ENCODE results near the gene CCDC190. TPM values are rescaled to one million over a fixed set of nuclear protein-coding genes. Genes with fewer than 3 reads are reported as not detected.

Gene CCDC190
- total and polyA plus RNA-seq, 9 of the 15 experiments (the other 6 are each of a cell fraction or from before 2014, with no cell fraction given): not detected

- no peak for TF ChIP-seq ATF3 (IDR thresholded peaks at IDR 0.05)
- no peak for TF ChIP-seq ATF3 (CRISPR knock-in tag; conservative IDR thresholded peaks at IDR 0.05)
- no peak for TF ChIP-seq ZBTB7A (IDR thresholded peaks at IDR 0.05; ENCODE audit: borderline replicate concordance, control insufficient read depth, low read depth, low read length)
- no peak for TF ChIP-seq SMC3 (conservative IDR thresholded peaks at IDR 0.05; ENCODE audit: insufficient read depth, low read depth, low read length)
- no peak for TF ChIP-seq STAG1 (CRISPR knock-in tag; IDR thresholded peaks at IDR 0.05; ENCODE audit: borderline replicate concordance)
Measured at GRCh38 chr1:162904023-162904422, 43.0 kb upstream of the CCDC190 start (continued).

GRCh38 chr1:162903246-162903645, 42.3 kb upstream of the CCDC190 start:
- Histone ChIP-seq H3K9me3 (replicated peaks; ENCODE audit: control insufficient read depth, insufficient read depth, low read depth, low read length) (no peaks in the 10 kb centered on the region), H3K9ac (ENCODE audit: insufficient read depth in 1 of 2, low read depth in 2 of 2, low read length in 2 of 2) (no peak overlapping the region), H2AFZ (ENCODE audit: low read depth, low read length) (no peak overlapping the region), H3K4me2 (ENCODE audit: insufficient read depth, low read length) (no peak overlapping the region), H3K4me3 (no peak overlapping the region), H3K4me1 (replicated peaks in 1 of 2; ENCODE audit: control insufficient read depth in 2 of 2, insufficient read depth in 2 of 2, low read length in 2 of 2) (no peaks in the 10 kb centered on the region; a peak in 1 of 5 replicates), H3K36me3 (ENCODE audit: control insufficient read depth, insufficient read depth, low read length) (no peaks in the 10 kb centered on the region), H3K27ac (ENCODE audit: extremely low read depth, low read depth, low read length) (no peak overlapping the region), H3K27me3 (ENCODE audit: control insufficient read depth in 2 of 2, insufficient read depth in 2 of 2, low read length in 2 of 2) (no peaks in the 10 kb centered on the region; a peak in 2 of 5 replicates), H3K9me1 (ENCODE audit: control insufficient read depth, insufficient read depth, low read length) (no peaks in the 10 kb centered on the region), H4K20me1 (replicated peaks; ENCODE audit: control insufficient read depth, insufficient read depth, low read length) (no peaks in the 10 kb centered on the region), H3K79me2 (ENCODE audit: control insufficient read depth, insufficient read depth, low read length) (no peaks in the 10 kb centered on the region)
- DNase-seq (ENCODE audit: extremely low read depth in 1 of 4, low spot score in 3 of 4): no peak
- no peak for FAIRE-seq
- intact Hi-C loops (cut with micrococcal nuclease) (no loop called here), in situ Hi-C loops (cut with MboI) (no loop called here)
- no TSS peak for BruUV-seq (replicated peaks)
- ATAC-seq: no peak
- 2% methylated on average over 4 of the region's 4 CpGs for WGBS (ENCODE audit: insufficient coverage, low coverage, missing lambda C conversion rate)
- TF ChIP-seq E4F1 (CRISPR knock-in tag; IDR thresholded peaks at IDR 0.05; ENCODE audit: borderline replicate concordance) (no peak), SAFB (IDR thresholded peaks at IDR 0.05; ENCODE audit: borderline replicate concordance, low read depth, low read length) (no peak), MAFG (tag; conservative IDR thresholded peaks at IDR 0.05) (no peak)
- POLR2A ChIA-PET: no interaction called here
- CTCF ChIA-PET (ENCODE audit: low intra/inter-chr PET ratio): no interaction called here

All from K562 (cell line).